ENCODE data around the gene CYSLTR2. TPM values are rescaled to one million over a fixed set of nuclear protein-coding genes. Genes with fewer than 3 reads are reported as not detected.

CYSLTR2 gene
- total and polyA plus RNA-seq, 2 of the 8 experiments (the other 6 are each of a cell fraction or from before 2014, with no cell fraction given), result not detected

DNA sequence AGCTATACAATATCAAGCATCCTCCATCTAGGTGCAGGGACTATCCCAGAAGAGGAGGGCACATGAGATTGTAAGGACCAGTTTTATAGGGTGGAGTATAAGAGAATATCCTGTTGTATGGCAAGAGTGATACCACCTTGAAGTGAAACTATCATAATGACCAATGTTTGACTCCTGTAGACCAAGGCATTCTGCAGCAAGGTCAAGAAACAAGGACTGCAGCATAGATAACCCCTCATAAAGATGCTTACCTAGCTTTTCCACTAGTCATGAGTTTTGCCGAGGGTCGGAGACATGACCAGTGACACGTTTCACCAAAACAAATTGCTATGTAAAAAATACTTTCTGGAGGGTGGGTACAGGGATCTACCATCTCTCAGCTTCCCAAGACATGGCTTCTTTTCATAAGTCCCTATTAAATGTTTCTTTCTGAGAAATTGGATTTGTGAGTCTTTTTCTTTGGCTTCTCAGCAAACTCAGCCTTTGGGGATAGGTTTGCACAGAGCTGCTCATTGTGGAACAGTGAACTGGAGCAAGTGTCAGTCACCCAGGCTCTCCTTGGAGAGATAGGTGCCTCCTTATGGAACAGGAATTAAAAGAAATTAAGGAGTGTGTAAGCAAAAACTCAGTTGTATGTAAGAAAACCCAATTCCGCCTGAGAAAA is 28.2 kb upstream of the CYSLTR2 start:
- H3K4ac ChIP-seq (replicated peaks; ENCODE audit: insufficient read length, low read depth, low read length), result no peak overlapping the region
- POLR2A ChIA-PET (ENCODE audit: partially characterized antibody), result no interaction called here
- no peak overlapping the region for H3K18ac ChIP-seq (ENCODE audit: extremely low read depth, low read length)
- no peak overlapping the region for H3K23ac ChIP-seq (ENCODE audit: insufficient read length)
- no peak overlapping the region for H2BK20ac ChIP-seq (ENCODE audit: low read length)
- no peak overlapping the region for H3K27ac ChIP-seq (ENCODE audit: low read depth, low read length)
- H3K14ac ChIP-seq (ENCODE audit: insufficient read length), result no peak overlapping the region
- H4K91ac ChIP-seq (replicated peaks; ENCODE audit: insufficient read length, low read length), result no peak overlapping the region
- H4K5ac ChIP-seq (ENCODE audit: insufficient read length, low read depth, low read length), result no peak overlapping the region
- no peak overlapping the region for H4K8ac ChIP-seq (ENCODE audit: extremely low read depth, insufficient read depth, low read length)
- no peaks in the 10 kb centered on the region for H3K36me3 ChIP-seq (ENCODE audit: control insufficient read depth in 2 of 4, insufficient read depth in 4 of 4, low read length in 3 of 4)
- 94% methylated on average over 4 of the region's 4 CpGs; no CpG with 5 or more reads in 1 of the 2 experiments for WGBS, 2 experiments (ENCODE audit: extremely low coverage in 1 of 2, insufficient coverage in 1 of 2, insufficient read length in 1 of 2, insufficient replicate concordance in 2 of 2, low coverage in 1 of 2, low lambda C conversion rate in 2 of 2, missing lambda C conversion rate in 1 of 2)
- CTCF ChIA-PET (ENCODE audit: partially characterized antibody), result interaction anchor here (0.9 to 1.0 kb wide), 2 partner anchors 50 to 63 kb away, joined by 3 read pairs; no protein-coding TSS in a partner anchor
- H4K20me1 ChIP-seq (replicated peaks in 1 of 2; ENCODE audit: control insufficient read depth in 1 of 2, insufficient read depth in 2 of 2, low read length in 2 of 2), result no peaks in the 10 kb centered on the region
- no peak overlapping the region for H2BK120ac ChIP-seq (replicated peaks; ENCODE audit: low read depth, low read length)
- DNase-seq (ENCODE audit: low read depth in 1 of 2, low spot score in 2 of 2) (no peak), FAIRE-seq (no peak)
- H3K79me1 ChIP-seq (ENCODE audit: low read depth, low read length), result no peaks in the 10 kb centered on the region
- H3K27me3 ChIP-seq (replicated peaks in 1 of 4; ENCODE audit: control insufficient read depth in 3 of 4, extremely low read depth in 1 of 4, insufficient read depth in 3 of 4, low read length in 3 of 4), result no peaks in the 10 kb centered on the region
- H3K23me2 ChIP-seq (ENCODE audit: low read depth, low read length), result no peaks in the 10 kb centered on the region
- no peak overlapping the region for H2BK5ac ChIP-seq (ENCODE audit: low read depth, low read length)
- H3K79me2 ChIP-seq (ENCODE audit: control insufficient read depth in 1 of 2, insufficient read depth in 2 of 2, low read length in 2 of 2), result no peaks in the 10 kb centered on the region
- no peak overlapping the region for H3K4me2 ChIP-seq (ENCODE audit: insufficient read depth in 1 of 2, low read depth in 2 of 2, low read length in 2 of 2)
- no peaks in the 10 kb centered on the region for H3K9me3 ChIP-seq (ENCODE audit: insufficient read depth in 2 of 2, low read depth in 1 of 2, low read length in 1 of 2)
- H2AFZ ChIP-seq (ENCODE audit: low read length), result no peak overlapping the region
- H3K4me1 ChIP-seq (replicated peaks in 1 of 4; ENCODE audit: control insufficient read depth in 3 of 4, insufficient read depth in 4 of 4, low read length in 3 of 4), result no peaks in the 10 kb centered on the region
- no peak overlapping the region for H2BK12ac ChIP-seq (ENCODE audit: low read depth, low read length)
- H2AK5ac ChIP-seq (ENCODE audit: low read depth, low read length), result no peak overlapping the region
- H3K56ac ChIP-seq (replicated peaks; ENCODE audit: insufficient read length, low read depth, low read length), result no peak overlapping the region
- no peak overlapping the region for H2BK15ac ChIP-seq (ENCODE audit: low read length)
- no peak overlapping the region for H3K4me3 ChIP-seq (ENCODE audit: extremely low read depth in 1 of 4, insufficient read depth in 2 of 4, low read depth in 3 of 4, low read length in 4 of 4)
- no peak overlapping the region for H3K9ac ChIP-seq (replicated peaks in 1 of 4; ENCODE audit: extremely low read depth in 1 of 4, low read depth in 3 of 4, low read length in 3 of 4)
- TF ChIP-seq EGR1 (IDR thresholded peaks at IDR 0.05; ENCODE audit: borderline replicate concordance, low read depth, low read length), result no peak
- TF ChIP-seq GABPA (IDR thresholded peaks at IDR 0.05; ENCODE audit: borderline replicate concordance, insufficient read depth, low read length), result no peak
- TF ChIP-seq SIX5 (IDR thresholded peaks at IDR 0.05; ENCODE audit: low read depth, low read length), result no peak
- no peak for TF ChIP-seq FOSL1 (IDR thresholded peaks at IDR 0.05; ENCODE audit: insufficient read depth, low read depth, low read length)
- no peak for TF ChIP-seq TAF7 (optimal IDR thresholded peaks at IDR 0.05; ENCODE audit: borderline replicate concordance, low read depth, low read length)
- TF ChIP-seq CREB1 (IDR thresholded peaks at IDR 0.05), result no peak
- TF ChIP-seq HDAC2 (IDR thresholded peaks at IDR 0.05; ENCODE audit: borderline replicate concordance in 1 of 2, low read depth in 2 of 2, low read length in 2 of 2), result no peak
- no peak for TF ChIP-seq YY1 (IDR thresholded peaks at IDR 0.05; ENCODE audit: low read depth, low read length)
- no peak for TF ChIP-seq POLR2AphosphoS5 (IDR thresholded peaks at IDR 0.05; ENCODE audit: low read depth, low read length)
- no peak for TF ChIP-seq TEAD4 (IDR thresholded peaks at IDR 0.05; ENCODE audit: low read depth, low read length)
- no peak for TF ChIP-seq ASH2L (IDR thresholded peaks at IDR 0.05; ENCODE audit: low read length)
- no peak for TF ChIP-seq TCF12 (IDR thresholded peaks at IDR 0.05; ENCODE audit: low read depth, low read length)
- TF ChIP-seq SIRT6 (IDR thresholded peaks at IDR 0.05; ENCODE audit: low read length), result no peak
- no peak for TF ChIP-seq RXRA (IDR thresholded peaks at IDR 0.05; ENCODE audit: insufficient read depth, low read depth, low read length)
- TF ChIP-seq SP1 (IDR thresholded peaks at IDR 0.05; ENCODE audit: low read depth, low read length), result no peak
- TF ChIP-seq JUND (IDR thresholded peaks at IDR 0.05; ENCODE audit: low read length), result no peak
